Neural crest cell (in vitro differentiated cells): Measurements from ENCODE around the gene NRXN3. TPM values are rescaled to one million over a fixed set of nuclear protein-coding genes. Genes with fewer than 3 reads are reported as not detected.

ENCODE experiments used
- DNase-seq: peaks from one replicate; pipeline ENCODE4 v3.0.0; 2021; ENCODE audit warnings: low read depth, mixed read lengths, low spot score
- H3K27ac Mint-ChIP-seq: one replicate; pipeline ENCODE4 v1.8.0; 2021; ENCODE audit warnings: mild to moderate bottlenecking, mixed read lengths; ENCODE audit not compliant: unreplicated experiment
- H3K27me3 Mint-ChIP-seq: 2 replicates; pipeline ENCODE4 v1.8.0; 2021; ENCODE audit warnings: low read depth, mild to moderate bottlenecking, mixed read lengths
- H3K36me3 Mint-ChIP-seq: 2 replicates; pipeline ENCODE4 v1.8.0; 2021; ENCODE audit warnings: low read depth, mild to moderate bottlenecking, mixed read lengths
- H3K4me1 Mint-ChIP-seq: 2 replicates; pipeline ENCODE4 v1.8.0; 2021; ENCODE audit warnings: mixed read lengths
- H3K4me3 Mint-ChIP-seq: one replicate; pipeline ENCODE4 v1.8.0; 2021; ENCODE audit warnings: mild to moderate bottlenecking, mixed read lengths
- H3K9me3 Mint-ChIP-seq: 2 replicates; pipeline ENCODE4 v1.8.0; 2021; ENCODE audit warnings: mixed read lengths
- CTCF ChIP-seq: fragments of 200-600 bp; sonication (generic); conservative IDR thresholded peaks from 2 replicates; pipeline ENCODE4 v1.5.0; 2021; ENCODE audit warnings: antibody characterized with exemption, mild to moderate bottlenecking
- total RNA-seq: library from RNA; stranded (reverse); gene quantifications from 2 replicates; pipeline ENCODE4 v1.2.1, GENCODE V29; 2021

The NRXN3 gene
- total RNA-seq, 1 donor from 2014 or later, result 2.5 TPM

GRCh38 chr14:79137836-79138235 lies 967.7 kb downstream of the NRXN3 start:
- no peaks in the 10 kb centered on the region for H3K36me3 Mint-ChIP-seq
- peaks cover 3% of the 10 kb centered on the region for H3K9me3 Mint-ChIP-seq
- peaks cover 3% of the 10 kb centered on the region for H3K27me3 Mint-ChIP-seq
- H3K4me3 Mint-ChIP-seq, result no peak overlapping the region
- H3K27ac Mint-ChIP-seq, result no peak overlapping the region
- no peak for DNase-seq
- no peak for TF ChIP-seq CTCF
- H3K4me1 Mint-ChIP-seq, result peaks cover 16% of the 10 kb centered on the region

GRCh38 chr14:79144896-79145295 lies 974.7 kb downstream of the NRXN3 start:
- no peak overlapping the region for H3K27ac Mint-ChIP-seq
- no peak for DNase-seq
- H3K27me3 Mint-ChIP-seq, result peaks cover 10% of the 10 kb centered on the region
- no peaks in the 10 kb centered on the region for H3K36me3 Mint-ChIP-seq
- H3K9me3 Mint-ChIP-seq, result peaks cover 2% of the 10 kb centered on the region
- H3K4me3 Mint-ChIP-seq, result no peak overlapping the region
- no peaks in the 10 kb centered on the region for H3K4me1 Mint-ChIP-seq
- no peak for TF ChIP-seq CTCF

GRCh38 chr14:79150226-79150625 lies 980.1 kb downstream of the NRXN3 start:
- Mint-ChIP-seq H3K27ac (no peak overlapping the region), H3K9me3 (peaks cover 2% of the 10 kb centered on the region), H3K36me3 (no peaks in the 10 kb centered on the region), H3K4me3 (no peak overlapping the region), H3K27me3 (peaks cover 10% of the 10 kb centered on the region), H3K4me1 (no peaks in the 10 kb centered on the region)
- no peak for DNase-seq
- no peak for TF ChIP-seq CTCF

- no peaks in the 10 kb centered on the region for H3K36me3 Mint-ChIP-seq
- H3K4me3 Mint-ChIP-seq, result no peak overlapping the region
- no peak overlapping the region for H3K27ac Mint-ChIP-seq
Measured at GRCh38 chr14:79157369-79157768, 987.2 kb downstream of the NRXN3 start.

GRCh38 chr14:79161571-79161970 lies 991.4 kb downstream of the NRXN3 start:
- no peaks in the 10 kb centered on the region for H3K36me3 Mint-ChIP-seq
- TF ChIP-seq CTCF, result no peak
- H3K4me1 Mint-ChIP-seq, result no peaks in the 10 kb centered on the region

More at GRCh38 chr14:79157369-79157768, 987.2 kb downstream of the NRXN3 start:
- DNase-seq, result no peak
- H3K27me3 Mint-ChIP-seq, result peaks cover 40% of the 10 kb centered on the region
- no peaks in the 10 kb centered on the region for H3K4me1 Mint-ChIP-seq
- no peak for TF ChIP-seq CTCF
- no peaks in the 10 kb centered on the region for H3K9me3 Mint-ChIP-seq

GRCh38 chr14:79162833-79163232 lies 992.7 kb downstream of the NRXN3 start:
- Mint-ChIP-seq H3K4me1 (no peaks in the 10 kb centered on the region), H3K36me3 (no peaks in the 10 kb centered on the region), H3K4me3 (no peak overlapping the region), H3K27ac (no peak overlapping the region), H3K27me3 (peaks cover 19% of the 10 kb centered on the region), H3K9me3 (no peaks in the 10 kb centered on the region)
- DNase-seq, result no peak
- TF ChIP-seq CTCF, result no peak

More at GRCh38 chr14:79161571-79161970, 991.4 kb downstream of the NRXN3 start:
- Mint-ChIP-seq H3K27ac (no peak overlapping the region), H3K27me3 (peaks cover 29% of the 10 kb centered on the region), H3K9me3 (no peaks in the 10 kb centered on the region), H3K4me3 (no peak overlapping the region)
- peak; percentile 53 for DNase-seq
